MM.1S (cell line): ENCODE results near the gene CNTN5.

ENCODE experiments used
- DNase-seq: peaks from one replicate; pipeline ENCODE4 v3.0.0-alpha.2; 2015
- H2AFZ ChIP-seq: fragments of 300-600 bp; sonication (generic); 2 replicates; pipeline ENCODE4 v1.6.0; 2016; ENCODE audit warnings: antibody characterized with exemption, low read length
- H3F3A ChIP-seq: fragments of 300-600 bp; sonication (generic); 2 replicates; pipeline ENCODE4 v1.6.1; 2016; ENCODE audit warnings: mild to moderate bottlenecking, antibody characterized with exemption, low read length, moderate library complexity, mixed read lengths; ENCODE audit not compliant: insufficient read depth
- H3K27ac ChIP-seq: fragments of 300-600 bp; sonication (generic); 2 replicates; pipeline ENCODE4 v1.5.1; 2016; ENCODE audit warnings: mild to moderate bottlenecking, low read length
- H3K27me3 ChIP-seq: fragments of 300-600 bp; sonication (generic); replicated peaks from 2 replicates; pipeline ENCODE4 v1.6.0; 2016; ENCODE audit warnings: low read length; ENCODE audit not compliant: insufficient read depth
- H3K36me3 ChIP-seq: fragments of 300-600 bp; sonication (generic); replicated peaks from 2 replicates; pipeline ENCODE4 v1.6.1; 2016; ENCODE audit warnings: mild to moderate bottlenecking, low read length, mixed read lengths; ENCODE audit not compliant: insufficient read depth
- H3K4me1 ChIP-seq: fragments of 300-600 bp; sonication (generic); 2 replicates; pipeline ENCODE4 v1.6.1; 2016; ENCODE audit warnings: low read length, mixed read lengths
- H3K4me2 ChIP-seq: fragments of 300-600 bp; sonication (generic); 2 replicates; pipeline ENCODE4 v1.6.0; 2016; ENCODE audit warnings: low read depth, low read length
- H3K4me3 ChIP-seq: fragments of 300-600 bp; sonication (generic); 2 replicates; pipeline ENCODE4 v1.5.1; 2016; ENCODE audit warnings: low read length, mixed read lengths
- H3K79me2 ChIP-seq: fragments of 300-600 bp; sonication (generic); 2 replicates; pipeline ENCODE4 v1.6.1; 2016; ENCODE audit warnings: mixed run types, low read length, mixed read lengths
- H3K9ac ChIP-seq: fragments of 300-600 bp; sonication (generic); 2 replicates; pipeline ENCODE4 v1.6.1; 2016; ENCODE audit warnings: low read length, mixed read lengths
- H3K9me2 ChIP-seq: fragments of 300-600 bp; sonication (generic); replicated peaks from 2 replicates; pipeline ENCODE4 v1.6.1; 2016; ENCODE audit warnings: mild to moderate bottlenecking, low read length, mixed read lengths; ENCODE audit not compliant: insufficient read depth
- H3K9me3 ChIP-seq: fragments of 300-600 bp; sonication (generic); replicated peaks from 2 replicates; pipeline ENCODE4 v1.6.1; 2016; ENCODE audit warnings: mild to moderate bottlenecking, low read length, mixed read lengths; ENCODE audit not compliant: insufficient read depth
- H4K20me1 ChIP-seq: fragments of 300-600 bp; sonication (generic); 2 replicates; pipeline ENCODE4 v1.6.1; 2016; ENCODE audit warnings: mild to moderate bottlenecking, low read length, moderate library complexity, mixed read lengths; ENCODE audit not compliant: insufficient read depth
- EZH2 ChIP-seq: fragments of 300-600 bp; sonication (generic); optimal IDR thresholded peaks from 2 replicates; pipeline ENCODE3; 2017; ENCODE audit warnings: low read depth, mild to moderate bottlenecking, antibody characterized with exemption, low read length, mixed read lengths
- EZH2phosphoT487 ChIP-seq: fragments of 300-600 bp; sonication (generic); IDR thresholded peaks from 2 replicates; pipeline ENCODE4 v1.6.1; 2018; ENCODE audit warnings: antibody characterized with exemption, low read length
- TF ChIP-seq, protein P1 (sequence below): fragments of 300-600 bp; sonication (generic); IDR thresholded peaks from 2 replicates; pipeline ENCODE4 v1.5.1; 2016; ENCODE audit warnings: antibody characterized with exemption, low read length, mixed read lengths

Gene CNTN5

DNA sequence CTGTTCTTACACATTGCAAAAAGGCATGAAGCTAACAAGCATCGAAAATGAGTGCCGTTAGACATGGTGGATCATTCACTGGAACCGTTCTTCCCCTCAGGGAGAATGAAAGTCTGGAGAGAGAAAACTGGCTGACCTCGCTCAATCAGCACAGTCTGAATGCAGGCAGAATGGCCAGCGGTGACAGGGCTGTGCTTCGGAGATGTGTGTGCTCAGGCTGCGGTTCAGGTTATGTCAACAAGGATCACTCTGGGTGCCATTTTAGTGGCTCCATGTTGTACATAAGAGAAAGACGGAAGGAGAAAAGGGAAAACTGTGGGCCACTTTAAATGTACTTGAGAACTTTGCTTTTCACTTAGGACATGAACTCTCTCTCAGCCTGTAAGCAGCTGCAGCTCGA, 916.6 kb downstream of the CNTN5 start:
- H3K36me3 ChIP-seq: no peaks in the 10 kb centered on the region
- no peaks in the 10 kb centered on the region for H3K27me3 ChIP-seq
- no peak overlapping the region for H3K9ac ChIP-seq
- no peaks in the 10 kb centered on the region for H3F3A ChIP-seq
- H3K4me2 ChIP-seq: no peak overlapping the region
- H2AFZ ChIP-seq: no peak overlapping the region
- TF ChIP-seq, protein P1, sequence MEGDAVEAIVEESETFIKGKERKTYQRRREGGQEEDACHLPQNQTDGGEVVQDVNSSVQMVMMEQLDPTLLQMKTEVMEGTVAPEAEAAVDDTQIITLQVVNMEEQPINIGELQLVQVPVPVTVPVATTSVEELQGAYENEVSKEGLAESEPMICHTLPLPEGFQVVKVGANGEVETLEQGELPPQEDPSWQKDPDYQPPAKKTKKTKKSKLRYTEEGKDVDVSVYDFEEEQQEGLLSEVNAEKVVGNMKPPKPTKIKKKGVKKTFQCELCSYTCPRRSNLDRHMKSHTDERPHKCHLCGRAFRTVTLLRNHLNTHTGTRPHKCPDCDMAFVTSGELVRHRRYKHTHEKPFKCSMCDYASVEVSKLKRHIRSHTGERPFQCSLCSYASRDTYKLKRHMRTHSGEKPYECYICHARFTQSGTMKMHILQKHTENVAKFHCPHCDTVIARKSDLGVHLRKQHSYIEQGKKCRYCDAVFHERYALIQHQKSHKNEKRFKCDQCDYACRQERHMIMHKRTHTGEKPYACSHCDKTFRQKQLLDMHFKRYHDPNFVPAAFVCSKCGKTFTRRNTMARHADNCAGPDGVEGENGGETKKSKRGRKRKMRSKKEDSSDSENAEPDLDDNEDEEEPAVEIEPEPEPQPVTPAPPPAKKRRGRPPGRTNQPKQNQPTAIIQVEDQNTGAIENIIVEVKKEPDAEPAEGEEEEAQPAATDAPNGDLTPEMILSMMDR: no peak
- no peak for TF ChIP-seq EZH2
- TF ChIP-seq EZH2phosphoT487: no peak
- no peaks in the 10 kb centered on the region for H3K9me3 ChIP-seq
- no peak overlapping the region for H3K4me3 ChIP-seq
- H3K27ac ChIP-seq: no peak overlapping the region
- H4K20me1 ChIP-seq: no peaks in the 10 kb centered on the region
- no peaks in the 10 kb centered on the region for H3K4me1 ChIP-seq
- H3K79me2 ChIP-seq: no peaks in the 10 kb centered on the region
- no peak for DNase-seq
- no peaks in the 10 kb centered on the region for H3K9me2 ChIP-seq

DNA sequence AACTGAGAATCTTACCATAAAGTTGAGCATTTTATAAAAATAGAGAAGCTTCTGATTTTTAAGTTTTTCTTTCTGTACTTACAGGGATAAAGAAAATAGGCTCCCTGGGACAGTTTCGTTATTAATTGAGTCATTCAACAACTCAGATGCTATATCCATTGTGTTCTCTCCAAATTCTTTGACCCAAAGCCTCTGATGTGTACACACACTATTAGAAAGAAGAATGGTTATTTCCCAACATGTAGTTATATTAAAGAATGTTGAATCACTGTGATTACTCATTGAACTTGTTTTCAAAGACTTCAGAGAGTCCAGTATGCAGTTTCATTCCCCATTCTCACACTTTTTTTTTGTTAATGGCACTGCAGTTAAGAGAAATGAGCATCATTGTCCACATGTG, 932.1 kb downstream of the CNTN5 start:
- Histone ChIP-seq H3F3A (no peaks in the 10 kb centered on the region), H3K9me3 (no peaks in the 10 kb centered on the region), H2AFZ (no peak overlapping the region), H4K20me1 (no peaks in the 10 kb centered on the region), H3K9me2 (no peaks in the 10 kb centered on the region), H3K4me3 (no peak overlapping the region), H3K79me2 (no peaks in the 10 kb centered on the region), H3K4me2 (no peak overlapping the region), H3K27me3 (no peaks in the 10 kb centered on the region), H3K36me3 (no peaks in the 10 kb centered on the region), H3K4me1 (no peaks in the 10 kb centered on the region), H3K9ac (no peak overlapping the region), H3K27ac (no peak overlapping the region)
- TF ChIP-seq EZH2: no peak
- TF ChIP-seq, protein P1: no peak
- TF ChIP-seq EZH2phosphoT487: no peak
- DNase-seq: no peak

DNA sequence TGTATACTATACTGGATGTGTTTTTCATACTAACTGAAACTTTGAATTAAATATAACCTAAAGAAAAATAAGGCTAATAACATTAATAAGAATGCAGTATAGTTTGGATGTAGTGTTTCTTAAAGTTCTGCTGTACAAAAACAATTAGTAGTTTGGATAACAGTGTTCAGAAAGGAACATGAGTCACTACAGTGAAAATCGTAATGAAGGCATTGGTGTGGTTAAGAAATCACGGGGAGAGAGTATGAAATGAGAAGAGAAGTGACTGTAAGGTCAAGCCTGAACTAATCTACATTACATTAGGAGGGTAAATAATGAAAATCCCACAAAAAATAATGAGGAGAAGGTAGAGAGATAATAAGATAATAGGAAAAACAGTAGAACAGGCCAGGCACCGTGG, 939.8 kb downstream of the CNTN5 start:
- H3K27me3 ChIP-seq: no peaks in the 10 kb centered on the region
- H3K27ac ChIP-seq: no peak overlapping the region
- H3K4me3 ChIP-seq: no peak overlapping the region
- no peaks in the 10 kb centered on the region for H3K79me2 ChIP-seq
- no peak overlapping the region for H3K4me2 ChIP-seq
- TF ChIP-seq EZH2: no peak
- TF ChIP-seq EZH2phosphoT487: no peak
- TF ChIP-seq, protein P1: no peak
- no peak for DNase-seq
- H4K20me1 ChIP-seq: no peaks in the 10 kb centered on the region
- no peaks in the 10 kb centered on the region for H3K4me1 ChIP-seq
- H3K9me3 ChIP-seq: no peaks in the 10 kb centered on the region
- H3K36me3 ChIP-seq: no peaks in the 10 kb centered on the region
- no peak overlapping the region for H3K9ac ChIP-seq
- no peaks in the 10 kb centered on the region for H3F3A ChIP-seq
- no peaks in the 10 kb centered on the region for H3K9me2 ChIP-seq
- H2AFZ ChIP-seq: no peak overlapping the region
